HL-60 (cell line): ENCODE data around the gene CDKL1.
A peak's percentile ranks its signal among the peaks of the same experiment; 100 is the strongest.

Experiments used
- DNase-seq, 2 experiments: peaks; one replicate each; pipeline ENCODE4 v3.0.0-alpha.2; 2010 to 2020; ENCODE audit warnings: low read depth in 1 of 2, low spot score in 1 of 2
- H3K27ac ChIP-seq: fragments of 250-450 bp; sonication (Bioruptor Pico); replicated peaks from 2 replicates; pipeline ENCODE4 v1.5.1; 2020; ENCODE audit warnings: mild to moderate bottlenecking, moderate library complexity
- H3K27me3 ChIP-seq: fragments of 250-450 bp; sonication (Bioruptor Pico); 2 replicates; pipeline ENCODE4 v1.5.1; 2021; ENCODE audit warnings: mild to moderate bottlenecking, moderate library complexity; ENCODE audit not compliant: insufficient read depth, poor library complexity, severe bottlenecking
- H3K4me3 ChIP-seq: replicated peaks from 2 replicates; pipeline ENCODE4 v1.5.1; 2011; ENCODE audit warnings: mild to moderate bottlenecking, control low read depth, low read length; ENCODE audit not compliant: insufficient read depth
- CTCF ChIP-seq: IDR thresholded peaks from one replicate; pipeline ENCODE4 v1.5.1; 2011; ENCODE audit warnings: low read length, control low read depth, inconsistent platforms; ENCODE audit not compliant: insufficient read depth
- GABPA ChIP-seq: IDR thresholded peaks from 2 replicates; pipeline ENCODE4 v1.6.1; 2012; ENCODE audit warnings: low read depth
- POLR2AphosphoS5 ChIP-seq: IDR thresholded peaks from 2 replicates; pipeline ENCODE4 v1.6.1; 2012; ENCODE audit warnings: low read depth
- SPI1 ChIP-seq: IDR thresholded peaks from 2 replicates; pipeline ENCODE4 v1.6.1; 2012; ENCODE audit warnings: low read depth, mild to moderate bottlenecking, borderline replicate concordance
- long read RNA-seq: library from polyadenylated mRNA; unstranded; transcript quantifications from one replicate; pipeline ENCODE4 v2.0.0, GENCODE V29; 2020
- TF ChIP-seq, protein P1 (sequence below): IDR thresholded peaks from 2 replicates; pipeline ENCODE4 v1.6.1; 2012; ENCODE audit warnings: low read depth; ENCODE audit not compliant: insufficient replicate concordance

The CDKL1 gene
- long read RNA-seq, partial matches to known transcripts: 1 of 8 reads
- long read RNA-seq, other reads (novel, unspliced or antisense): 6 of 8 reads

GRCh38 chr14:50396631-50397389 is at the start of gene CDKL1:
TSS of gene CDKL1 (minus strand) at chr14:50396881. CDS start at chr14:50395868, 1,013 bp downstream.
- DNase-seq: peak; percentile 28 to 73
- TF ChIP-seq POLR2AphosphoS5: peak; percentile 29
- peak; percentile 1; the same call in 1 of the 2 replicates for TF ChIP-seq SPI1
- TF ChIP-seq, protein P1, sequence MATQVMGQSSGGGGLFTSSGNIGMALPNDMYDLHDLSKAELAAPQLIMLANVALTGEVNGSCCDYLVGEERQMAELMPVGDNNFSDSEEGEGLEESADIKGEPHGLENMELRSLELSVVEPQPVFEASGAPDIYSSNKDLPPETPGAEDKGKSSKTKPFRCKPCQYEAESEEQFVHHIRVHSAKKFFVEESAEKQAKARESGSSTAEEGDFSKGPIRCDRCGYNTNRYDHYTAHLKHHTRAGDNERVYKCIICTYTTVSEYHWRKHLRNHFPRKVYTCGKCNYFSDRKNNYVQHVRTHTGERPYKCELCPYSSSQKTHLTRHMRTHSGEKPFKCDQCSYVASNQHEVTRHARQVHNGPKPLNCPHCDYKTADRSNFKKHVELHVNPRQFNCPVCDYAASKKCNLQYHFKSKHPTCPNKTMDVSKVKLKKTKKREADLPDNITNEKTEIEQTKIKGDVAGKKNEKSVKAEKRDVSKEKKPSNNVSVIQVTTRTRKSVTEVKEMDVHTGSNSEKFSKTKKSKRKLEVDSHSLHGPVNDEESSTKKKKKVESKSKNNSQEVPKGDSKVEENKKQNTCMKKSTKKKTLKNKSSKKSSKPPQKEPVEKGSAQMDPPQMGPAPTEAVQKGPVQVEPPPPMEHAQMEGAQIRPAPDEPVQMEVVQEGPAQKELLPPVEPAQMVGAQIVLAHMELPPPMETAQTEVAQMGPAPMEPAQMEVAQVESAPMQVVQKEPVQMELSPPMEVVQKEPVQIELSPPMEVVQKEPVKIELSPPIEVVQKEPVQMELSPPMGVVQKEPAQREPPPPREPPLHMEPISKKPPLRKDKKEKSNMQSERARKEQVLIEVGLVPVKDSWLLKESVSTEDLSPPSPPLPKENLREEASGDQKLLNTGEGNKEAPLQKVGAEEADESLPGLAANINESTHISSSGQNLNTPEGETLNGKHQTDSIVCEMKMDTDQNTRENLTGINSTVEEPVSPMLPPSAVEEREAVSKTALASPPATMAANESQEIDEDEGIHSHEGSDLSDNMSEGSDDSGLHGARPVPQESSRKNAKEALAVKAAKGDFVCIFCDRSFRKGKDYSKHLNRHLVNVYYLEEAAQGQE: no peak
- Histone ChIP-seq H3K4me3 (peak within 1 kb of the TSS; percentile 60), H3K27ac (peak within 1 kb of the TSS; percentile 74), H3K27me3 (no peaks in the 10 kb centered on the region)

GRCh38 chr14:50434528-50434927 is 37.8 kb upstream of the CDKL1 start:
- Histone ChIP-seq H3K4me3 (no peak overlapping the region), H3K27ac (no peak overlapping the region), H3K27me3 (no peaks in the 10 kb centered on the region)
- TF ChIP-seq GABPA: no peak
- no peak for TF ChIP-seq SPI1
- no peak for TF ChIP-seq POLR2AphosphoS5
- TF ChIP-seq, protein P1: no peak
- no peak for TF ChIP-seq CTCF
- no peak for DNase-seq

- H3K27me3 ChIP-seq: no peaks in the 10 kb centered on the region
- no peak overlapping the region for H3K4me3 ChIP-seq
- H3K27ac ChIP-seq: no peak overlapping the region
- no peak for DNase-seq
- TF ChIP-seq, protein P1: no peak
- TF ChIP-seq GABPA (no peak), SPI1 (no peak)
Measured at GRCh38 chr14:50432131-50432530, 35.5 kb upstream of the CDKL1 start.

GRCh38 chr14:50425816-50426215 is 29.1 kb upstream of the CDKL1 start:
- H3K27me3 ChIP-seq: no peaks in the 10 kb centered on the region
- no peak overlapping the region for H3K4me3 ChIP-seq
- no peak overlapping the region for H3K27ac ChIP-seq
- TF ChIP-seq SPI1 (no peak), GABPA (no peak), CTCF (no peak), POLR2AphosphoS5 (no peak)
- DNase-seq: peak; percentile 4 to 14
